GM18508 (cell line): ENCODE results near the gene CNGA1.

Experiments used
- ATAC-seq: cut with Tn5 transposase; IDR thresholded peaks from one replicate; pipeline ENCODE4 v1.9.1; 2021; ENCODE audit warnings: moderate number of reproducible peaks; ENCODE audit not compliant: insufficient read depth, unreplicated experiment

The CNGA1 gene

GRCh38 chr4:47914220-47914925 is 102.1 kb downstream of the CNGA1 start, which contains the start of gene NFXL1:
TSS of gene NFXL1 (minus strand) at chr4:47914583. CDS start at chr4:47914203, 380 bp downstream.
- peak; percentile 90 for ATAC-seq

- ATAC-seq = peak; percentile 11
Measured at GRCh38 chr4:47913861-47914219, 102.6 kb downstream of the CNGA1 start.

GRCh38 chr4:47913330-47913729 is 103.2 kb downstream of the CNGA1 start:
- no peak for ATAC-seq

GRCh38 chr4:47907089-47907646 is 109.3 kb downstream of the CNGA1 start:
- ATAC-seq = no peak

DNA sequence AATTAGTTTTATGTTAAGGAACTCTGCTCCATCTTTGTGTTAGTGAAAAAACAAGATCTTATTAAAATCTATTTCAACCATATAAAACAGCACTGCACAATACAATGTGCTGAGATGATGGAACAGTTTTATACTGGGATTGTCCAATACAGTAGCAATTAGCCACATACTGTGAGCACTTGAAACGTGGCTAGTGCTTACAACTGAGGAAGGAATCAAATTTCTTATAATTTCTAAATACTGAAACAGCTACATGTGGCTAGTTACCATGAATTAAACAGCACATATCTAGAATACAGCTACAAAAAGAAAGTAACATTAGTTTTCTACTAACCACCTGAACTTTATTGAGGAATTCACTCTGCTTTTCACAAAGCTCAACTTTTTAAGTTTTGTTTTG is 116.8 kb downstream of the CNGA1 start:
- no peak for ATAC-seq

DNA sequence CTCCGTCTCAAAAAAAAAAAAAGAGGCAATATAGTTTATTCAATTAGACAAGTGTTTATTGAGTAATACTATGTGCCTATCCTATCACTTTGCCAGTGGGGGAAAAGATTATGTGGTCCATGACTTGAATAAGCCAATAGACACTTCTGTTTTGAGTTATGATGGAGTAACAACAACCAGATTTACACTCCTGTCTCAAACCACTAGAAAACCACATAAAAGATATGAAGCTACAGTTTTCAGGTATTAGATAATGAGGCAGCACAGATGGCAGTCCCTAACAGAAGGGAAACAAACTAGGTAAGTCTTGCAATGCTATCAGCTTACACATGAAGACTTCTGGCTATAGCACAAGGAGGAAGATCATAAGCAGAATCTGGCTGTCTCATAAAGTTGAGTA is 124.6 kb downstream of the CNGA1 start:
- no peak for ATAC-seq
